Stimulated activated CD4-positive, alpha-beta T cell treated with anti-CD3 and anti-CD28 coated beads, Interleukin-12 subunit alpha, Interleukin-12 subunit beta, amount 100 ng/mL, for 4 hours (primary cell): ENCODE measurements around the gene OSBPL10.
"Not testable (repeated sequence)": the region's sequence is repeated elsewhere in the genome, so short reads cannot be mapped to it uniquely, and the experiment has no call there.

Experiments
- DNase-seq: peaks from one replicate; pipeline ENCODE4 v3.0.0-alpha.2; 2020

Gene OSBPL10, protein sequence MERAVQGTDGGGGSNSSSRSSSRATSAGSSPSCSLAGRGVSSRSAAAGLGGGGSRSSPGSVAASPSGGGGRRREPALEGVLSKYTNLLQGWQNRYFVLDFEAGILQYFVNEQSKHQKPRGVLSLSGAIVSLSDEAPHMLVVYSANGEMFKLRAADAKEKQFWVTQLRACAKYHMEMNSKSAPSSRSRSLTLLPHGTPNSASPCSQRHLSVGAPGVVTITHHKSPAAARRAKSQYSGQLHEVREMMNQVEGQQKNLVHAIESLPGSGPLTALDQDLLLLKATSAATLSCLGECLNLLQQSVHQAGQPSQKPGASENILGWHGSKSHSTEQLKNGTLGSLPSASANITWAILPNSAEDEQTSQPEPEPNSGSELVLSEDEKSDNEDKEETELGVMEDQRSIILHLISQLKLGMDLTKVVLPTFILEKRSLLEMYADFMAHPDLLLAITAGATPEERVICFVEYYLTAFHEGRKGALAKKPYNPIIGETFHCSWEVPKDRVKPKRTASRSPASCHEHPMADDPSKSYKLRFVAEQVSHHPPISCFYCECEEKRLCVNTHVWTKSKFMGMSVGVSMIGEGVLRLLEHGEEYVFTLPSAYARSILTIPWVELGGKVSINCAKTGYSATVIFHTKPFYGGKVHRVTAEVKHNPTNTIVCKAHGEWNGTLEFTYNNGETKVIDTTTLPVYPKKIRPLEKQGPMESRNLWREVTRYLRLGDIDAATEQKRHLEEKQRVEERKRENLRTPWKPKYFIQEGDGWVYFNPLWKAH

DNA sequence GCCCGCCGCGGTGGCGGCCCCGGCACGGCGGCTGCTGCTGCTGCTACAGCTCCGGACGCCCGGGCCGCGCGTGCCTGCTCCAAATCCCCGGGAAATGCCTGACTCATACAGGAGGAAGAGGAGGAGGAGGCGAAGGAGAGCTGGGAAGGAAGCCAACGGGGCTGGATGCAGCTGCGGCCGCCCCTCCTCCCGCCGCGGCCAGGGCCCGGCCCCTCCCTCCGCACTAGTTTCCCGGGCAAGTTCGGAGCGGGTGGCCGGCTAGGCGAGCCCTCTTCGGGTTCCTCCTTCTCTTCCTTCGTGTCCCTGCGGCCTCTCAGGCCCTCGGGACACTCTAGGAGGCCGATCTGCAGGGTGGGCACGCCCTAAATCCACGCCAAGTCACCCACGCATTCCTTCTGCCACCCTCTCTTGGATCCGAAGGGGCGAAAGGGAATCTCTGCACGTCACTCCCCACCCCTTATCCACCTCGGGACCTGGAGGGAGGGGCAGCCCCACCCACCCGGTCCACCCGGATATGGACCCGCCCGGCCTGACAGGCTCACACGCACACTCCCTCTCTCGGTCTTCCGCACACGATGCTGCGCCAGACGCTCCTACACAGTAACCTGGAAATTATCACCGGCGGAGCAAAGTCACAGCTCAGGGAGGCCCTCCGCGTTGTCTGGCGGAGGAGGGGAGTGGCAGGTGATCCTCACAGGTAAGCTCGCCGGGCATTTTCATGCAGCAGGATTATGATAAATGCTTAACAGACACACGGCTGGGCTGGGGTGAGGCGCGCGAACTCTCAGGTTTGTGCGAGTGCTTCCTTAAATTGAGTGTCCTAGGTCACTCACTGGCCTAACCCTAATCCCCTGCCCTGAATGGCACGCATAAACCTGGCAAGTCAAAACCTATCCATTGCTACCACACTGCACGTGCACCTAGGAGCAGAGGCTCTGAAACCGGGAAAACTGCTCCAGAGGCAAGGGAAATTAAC, at the start of gene OSBPL10, which contains the start of gene ZNF860:
Gene OSBPL10, minus strand, starts transcription at position 57 of the 976 bp plus-strand sequence. CDS start 83 bp downstream, outside the sequence.
Gene ZNF860, plus strand, starts transcription at position 545 of the 976 bp plus-strand sequence. CDS start 7,330 bp downstream, outside the sequence.
- peak; percentile 10 for DNase-seq

- DNase-seq = no peak
Observed at GRCh38 chr3:32026593-32026992, 45.5 kb upstream of the OSBPL10 start.

DNA sequence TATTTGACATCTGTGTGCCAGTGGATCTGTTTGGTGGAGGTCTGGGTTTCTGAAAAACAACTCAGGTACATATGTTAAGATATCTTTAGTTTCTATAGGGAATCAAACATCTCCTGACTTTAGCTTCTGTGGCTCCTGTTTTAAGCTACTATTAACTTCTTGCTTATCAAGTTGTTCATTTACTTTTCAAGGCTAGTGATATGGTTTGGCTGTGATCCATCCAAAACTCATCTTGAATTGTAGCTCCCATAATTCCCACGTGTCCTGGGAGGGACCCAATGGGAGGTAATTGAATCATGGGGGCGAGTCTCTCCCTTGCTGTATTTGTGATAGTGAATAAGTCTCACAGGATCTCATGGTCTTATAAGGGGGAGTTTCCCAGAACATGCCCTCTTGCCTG, 41.9 kb upstream of the OSBPL10 start:
- no peak for DNase-seq

DNA sequence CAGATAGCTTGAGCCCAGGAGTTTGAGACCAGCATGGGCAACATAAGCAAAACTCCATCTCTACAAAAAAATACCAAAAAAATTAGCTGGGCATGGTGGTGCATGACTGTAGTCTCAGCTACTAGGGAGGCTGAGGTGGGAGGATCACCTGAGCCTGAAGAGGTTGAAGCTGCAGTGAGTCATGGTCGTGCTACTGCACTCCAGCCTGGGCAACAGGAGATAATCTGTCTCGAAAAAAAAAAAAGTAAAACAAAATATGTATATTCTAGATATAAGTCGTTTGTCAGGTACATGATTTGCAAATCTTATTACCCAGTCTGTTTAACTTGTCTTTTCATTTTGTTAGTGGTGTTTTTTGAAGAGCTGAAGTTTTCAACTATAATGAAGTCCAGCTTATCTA, 40.7 kb upstream of the OSBPL10 start:
- no peak for DNase-seq

DNA sequence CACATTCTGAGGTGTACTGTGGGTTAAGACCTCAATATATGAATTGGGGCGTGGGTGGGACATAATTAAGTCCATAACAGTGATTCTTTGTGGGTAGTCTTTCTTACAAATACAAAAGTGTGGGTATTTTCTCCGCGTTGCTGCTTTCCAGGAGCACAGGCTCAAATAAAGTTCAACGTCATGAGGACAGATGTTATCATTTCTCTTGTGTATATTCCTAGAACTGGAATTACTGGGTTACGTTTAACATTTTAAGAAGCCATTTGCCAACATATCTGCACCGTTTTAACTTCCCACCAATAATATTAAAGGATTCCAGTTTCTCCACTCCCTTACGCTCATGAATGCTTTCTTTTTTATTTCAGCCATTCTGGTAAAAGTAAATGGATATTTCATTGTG, 40.1 kb upstream of the OSBPL10 start:
- DNase-seq = no peak

DNA sequence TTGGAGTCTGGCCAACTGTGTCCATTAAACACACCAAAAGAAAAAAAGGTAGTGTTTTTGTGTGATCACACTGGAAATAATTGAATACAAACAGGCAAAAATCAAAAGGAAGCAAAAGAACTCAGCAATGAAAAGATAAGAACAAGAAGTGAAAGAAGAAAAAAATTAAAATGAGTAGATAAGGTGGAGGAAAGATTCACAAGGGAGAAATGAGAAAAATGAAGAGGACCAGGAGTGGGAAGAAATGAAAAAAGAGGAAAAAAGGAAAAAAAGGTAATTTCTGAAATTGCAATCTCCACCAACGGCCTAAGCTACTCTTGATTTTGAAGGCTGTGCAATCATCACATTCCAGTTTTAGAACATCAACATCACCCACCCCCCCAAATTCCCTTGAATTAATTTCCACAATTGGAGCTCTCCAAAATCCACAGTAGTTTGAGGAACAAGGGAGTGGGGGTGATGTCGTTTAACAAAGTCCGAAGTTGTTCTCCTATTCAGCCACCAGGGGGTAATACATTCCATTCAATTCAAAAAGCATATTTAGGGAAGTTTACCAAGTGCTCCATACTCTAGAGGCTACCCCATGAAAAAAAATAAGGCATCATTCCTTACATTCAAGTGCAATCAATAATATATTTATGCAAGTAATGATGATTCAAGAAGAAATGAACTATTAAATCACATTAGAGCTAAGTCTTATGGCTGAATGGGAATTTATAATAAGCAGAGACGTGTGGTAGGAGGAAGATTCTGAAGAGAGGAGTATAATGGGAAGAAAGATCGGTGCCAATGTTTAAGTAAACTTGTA, 37.9 kb upstream of the OSBPL10 start:
- no peak for DNase-seq

DNA sequence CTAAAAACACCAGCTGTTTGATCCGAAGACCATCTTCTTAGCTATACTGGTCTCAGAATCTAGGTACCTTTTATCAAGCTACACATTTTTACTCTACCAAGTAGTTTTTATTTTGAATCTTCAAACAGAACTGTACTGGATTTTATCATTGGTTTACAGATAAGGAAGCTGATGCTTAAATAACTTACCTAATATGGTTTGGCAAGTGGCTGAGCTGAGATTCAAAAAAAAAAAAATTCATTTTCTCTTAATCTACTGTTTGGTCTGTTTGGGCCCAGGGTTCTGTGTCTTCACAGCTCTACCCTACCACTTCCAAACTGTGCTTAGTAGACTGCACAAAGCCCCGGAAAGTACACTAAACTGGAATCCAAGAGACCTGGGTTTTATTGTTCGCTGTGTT, 36.2 kb upstream of the OSBPL10 start:
- no peak for DNase-seq

GRCh38 chr3:32015638-32016037, 34.6 kb upstream of the OSBPL10 start:
- not testable (repeated sequence) for DNase-seq

- DNase-seq = not testable (repeated sequence)
Observed at GRCh38 chr3:32010699-32011098, 29.6 kb upstream of the OSBPL10 start.

- DNase-seq = no peak
Observed at GRCh38 chr3:32009957-32010356, 28.9 kb upstream of the OSBPL10 start.

GRCh38 chr3:32009101-32009500, 28.0 kb upstream of the OSBPL10 start:
- DNase-seq = no peak

DNA sequence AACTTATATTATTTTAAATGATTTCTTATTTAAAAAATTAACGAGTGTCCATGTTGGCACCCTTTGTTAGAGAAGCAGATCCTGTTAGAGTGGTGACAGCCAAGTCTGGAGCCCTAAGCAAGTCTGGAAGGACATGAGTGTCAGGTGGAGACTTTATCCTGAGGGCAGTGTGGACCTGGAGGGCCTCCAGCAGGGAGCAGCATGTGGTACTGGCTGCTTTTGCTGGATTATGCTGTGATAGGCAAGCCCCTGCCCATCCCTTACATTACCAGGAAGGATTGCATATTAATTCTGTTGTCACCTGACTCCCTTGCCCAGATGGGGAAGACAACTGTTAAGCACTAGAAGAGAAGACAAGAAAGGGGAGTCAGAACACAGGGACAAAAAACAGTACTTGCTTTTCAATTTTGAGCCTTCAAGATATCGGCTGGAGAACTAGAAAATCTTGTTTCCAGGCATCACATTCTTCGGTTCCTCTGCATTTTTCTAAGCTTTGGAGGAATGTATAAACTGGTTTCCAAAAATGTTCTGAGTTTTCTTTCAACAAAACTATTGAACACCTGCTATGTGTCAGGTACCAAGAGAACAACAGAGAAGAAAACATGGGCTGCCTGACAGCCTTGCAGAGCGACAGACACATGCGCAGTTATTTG, 23.2 kb upstream of the OSBPL10 start:
- DNase-seq = no peak

DNA sequence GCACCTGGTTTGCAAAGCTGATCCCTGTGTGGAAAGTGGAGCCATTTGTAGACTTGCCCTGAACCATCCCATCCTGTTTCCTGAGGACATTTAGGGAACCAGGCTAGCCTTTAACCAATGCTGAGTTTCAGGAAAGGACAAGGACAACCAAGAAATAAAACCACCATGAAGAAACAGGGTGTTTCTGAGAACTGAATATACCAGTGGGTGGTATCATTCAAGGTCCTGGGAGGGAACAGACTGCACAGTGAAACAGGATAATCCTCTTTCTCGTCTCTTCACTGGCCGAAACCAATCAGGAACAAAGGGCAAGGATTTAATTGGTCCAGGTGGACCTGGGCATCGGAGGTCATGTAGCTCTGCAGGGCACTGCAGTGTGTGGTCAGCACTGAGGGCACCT, 22.3 kb upstream of the OSBPL10 start:
- no peak for DNase-seq

DNA sequence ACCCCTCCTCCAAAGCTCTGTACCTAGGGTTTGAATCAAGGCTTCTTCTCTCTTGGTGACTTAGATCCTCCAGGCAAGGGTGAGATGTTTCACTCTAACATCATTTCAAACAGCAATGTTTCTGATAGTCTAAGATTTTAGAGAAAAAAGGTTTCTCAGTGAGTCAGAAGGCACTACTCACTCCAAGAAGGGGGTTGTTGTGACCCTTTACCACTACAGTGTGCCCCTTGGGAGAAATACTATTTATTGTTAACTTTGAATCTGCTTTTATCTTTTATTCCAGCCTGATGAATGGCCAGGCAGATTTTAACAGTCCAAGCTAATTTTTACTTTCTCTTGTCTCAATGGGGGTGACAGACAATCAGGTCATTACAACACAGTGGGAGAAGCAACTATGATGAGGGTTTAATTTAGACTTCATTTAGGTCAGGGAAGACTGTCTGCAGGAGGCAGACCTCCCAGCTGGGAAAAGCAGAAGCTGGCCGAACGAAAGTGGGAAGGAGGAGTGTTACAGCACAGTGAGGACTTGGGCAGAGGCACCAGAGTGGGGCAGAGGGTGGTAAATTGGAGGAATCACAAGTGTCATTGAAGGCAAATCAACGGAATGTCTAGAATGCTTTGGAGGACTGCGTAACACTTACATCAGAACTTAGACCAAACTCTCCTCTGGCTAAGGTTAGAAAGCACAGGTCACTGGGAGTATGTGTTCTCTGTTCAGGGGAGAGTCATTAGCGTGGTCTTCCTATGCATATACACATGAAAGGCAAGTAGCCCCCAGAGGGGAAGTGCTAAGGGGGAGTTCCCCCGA, 21.7 kb upstream of the OSBPL10 start:
- no peak for DNase-seq

DNA sequence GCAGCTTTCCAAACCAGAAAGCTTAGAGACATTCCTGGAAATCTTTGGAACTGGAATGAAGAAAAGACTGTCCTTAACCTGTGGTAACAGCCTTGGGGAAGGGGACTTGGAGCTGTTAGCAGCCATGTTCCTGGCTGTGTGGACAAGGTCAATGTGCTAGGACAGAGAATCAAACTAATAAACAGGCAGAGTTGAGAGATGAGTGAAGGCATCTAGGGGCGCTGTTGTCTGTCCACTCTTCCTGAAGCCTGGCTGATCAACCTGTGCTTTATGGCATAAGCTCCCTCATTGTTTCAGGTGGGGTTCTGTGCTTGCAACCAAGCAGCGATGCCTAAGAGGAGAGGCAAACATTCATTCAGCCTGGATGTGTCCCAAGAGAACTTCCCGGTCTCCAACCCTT, 19.8 kb upstream of the OSBPL10 start:
- no peak for DNase-seq

DNA sequence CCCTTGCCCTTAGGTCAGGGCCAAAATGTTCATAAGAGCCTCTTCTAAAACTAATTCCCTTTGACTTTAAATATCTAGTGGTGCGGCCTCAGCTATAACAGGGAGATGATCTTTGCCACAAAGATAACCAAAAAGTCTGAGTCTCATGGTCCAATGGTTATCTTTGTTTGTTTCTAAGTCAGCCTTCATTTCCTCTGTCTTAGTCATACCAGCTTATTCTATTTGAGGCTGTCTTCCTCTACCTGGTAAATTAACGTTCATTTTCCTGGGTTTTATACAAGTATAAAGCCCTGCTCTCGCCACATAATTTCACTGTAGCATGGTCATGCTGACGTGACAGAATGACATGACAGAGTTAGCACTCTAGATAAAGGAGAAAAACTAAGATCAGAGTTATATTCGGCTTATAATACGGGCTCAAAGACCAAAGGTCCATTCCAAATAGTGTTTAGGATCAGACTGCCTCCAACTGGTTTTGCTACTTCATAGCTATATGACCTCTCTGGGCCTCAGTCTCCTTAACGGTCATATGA, 18.9 kb upstream of the OSBPL10 start:
- no peak for DNase-seq

GRCh38 chr3:31997500-31997899, 16.4 kb upstream of the OSBPL10 start:
- no peak for DNase-seq

DNA sequence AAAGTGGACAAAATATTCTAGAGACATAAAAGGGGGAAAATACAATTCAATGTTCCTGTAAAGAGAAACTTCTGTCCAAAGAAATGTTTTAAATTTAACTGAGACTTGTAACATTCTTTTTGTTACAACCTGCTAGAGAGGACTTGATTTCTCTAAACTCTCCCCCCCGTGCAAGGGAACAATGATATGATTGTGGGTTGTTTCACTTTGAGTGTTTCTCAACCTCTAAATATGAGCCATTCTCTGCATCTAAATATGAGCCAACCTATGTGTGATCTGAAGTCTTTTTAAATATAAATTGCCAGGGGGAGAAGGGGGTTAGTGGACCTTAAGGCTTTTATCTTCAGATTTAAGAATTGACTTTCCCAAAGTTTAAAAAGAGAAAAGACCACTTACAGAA, 15.1 kb upstream of the OSBPL10 start:
- DNase-seq = no peak

DNA sequence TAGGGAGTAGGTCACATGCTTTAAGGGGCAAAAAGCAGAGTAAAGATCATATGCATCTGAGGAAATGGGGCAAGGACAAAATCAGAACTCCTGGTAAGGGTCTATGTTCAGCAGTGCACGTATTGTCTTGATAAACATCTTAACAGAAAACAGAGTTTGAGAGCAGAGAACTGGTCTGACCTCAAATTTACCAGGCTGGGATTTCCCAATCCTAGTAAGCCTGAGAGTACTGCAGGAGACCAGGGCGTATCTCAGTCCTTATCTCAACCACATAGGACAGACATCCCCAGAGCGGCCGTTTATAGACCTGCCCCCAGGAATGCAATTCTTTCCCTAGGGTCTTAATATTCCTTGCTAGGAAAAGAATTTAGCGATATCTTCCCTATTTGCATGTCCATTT, 14.0 kb upstream of the OSBPL10 start:
- DNase-seq = not testable (repeated sequence)

DNA sequence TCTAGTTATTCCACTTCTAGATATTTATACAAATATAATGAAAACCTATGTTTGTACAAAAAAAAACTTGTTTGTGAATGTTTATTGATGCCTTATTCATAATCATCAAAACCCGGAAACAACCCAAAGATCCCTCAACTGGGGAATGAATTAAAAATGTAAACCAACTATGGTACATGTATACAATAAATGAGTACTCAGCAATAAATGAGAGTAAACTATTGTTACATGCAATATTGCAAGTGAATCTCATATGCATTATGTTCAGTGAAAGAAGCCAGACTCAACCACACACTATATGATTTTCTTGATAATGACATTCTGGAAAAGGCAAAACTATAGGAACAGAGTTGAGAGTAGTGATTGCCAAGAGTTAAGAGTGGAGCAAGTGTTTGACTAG, 12.8 kb upstream of the OSBPL10 start:
- no peak for DNase-seq
